Measurements from ENCODE around the gene TOX3.

TOX3 gene

DNA sequence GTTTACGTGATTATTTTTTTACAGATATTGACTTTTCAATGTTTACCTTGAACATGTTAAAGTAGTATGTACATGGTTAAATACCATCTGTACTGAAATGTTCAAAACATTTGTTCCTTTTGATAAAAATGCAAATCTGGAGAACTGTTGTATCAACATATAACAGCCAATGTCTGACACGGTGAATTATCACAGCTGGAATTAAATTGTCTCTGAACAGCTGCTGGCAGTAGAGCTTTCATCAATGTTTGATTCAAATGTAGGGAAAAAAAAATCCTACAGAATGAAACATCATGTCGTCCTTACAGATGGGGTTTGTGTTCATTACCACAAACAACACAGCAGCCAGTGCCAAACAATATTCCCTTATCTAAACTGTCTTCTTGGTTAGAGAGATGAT is 79.9 kb downstream of the TOX3 start:
- Histone ChIP-seq H3K36me3 (ENCODE audit: control insufficient read depth, insufficient read depth, low read length) (no peaks in the 10 kb centered on the region), H3K4me3 (replicated peaks; ENCODE audit: low read depth, low read length) (no peak overlapping the region), H3K27me3 (replicated peaks; ENCODE audit: control insufficient read depth, insufficient read depth, low read length) (no peaks in the 10 kb centered on the region)
- no peak for DNase-seq (ENCODE audit: extremely low read depth, insufficient read length)
- TF ChIP-seq, protein P1, sequence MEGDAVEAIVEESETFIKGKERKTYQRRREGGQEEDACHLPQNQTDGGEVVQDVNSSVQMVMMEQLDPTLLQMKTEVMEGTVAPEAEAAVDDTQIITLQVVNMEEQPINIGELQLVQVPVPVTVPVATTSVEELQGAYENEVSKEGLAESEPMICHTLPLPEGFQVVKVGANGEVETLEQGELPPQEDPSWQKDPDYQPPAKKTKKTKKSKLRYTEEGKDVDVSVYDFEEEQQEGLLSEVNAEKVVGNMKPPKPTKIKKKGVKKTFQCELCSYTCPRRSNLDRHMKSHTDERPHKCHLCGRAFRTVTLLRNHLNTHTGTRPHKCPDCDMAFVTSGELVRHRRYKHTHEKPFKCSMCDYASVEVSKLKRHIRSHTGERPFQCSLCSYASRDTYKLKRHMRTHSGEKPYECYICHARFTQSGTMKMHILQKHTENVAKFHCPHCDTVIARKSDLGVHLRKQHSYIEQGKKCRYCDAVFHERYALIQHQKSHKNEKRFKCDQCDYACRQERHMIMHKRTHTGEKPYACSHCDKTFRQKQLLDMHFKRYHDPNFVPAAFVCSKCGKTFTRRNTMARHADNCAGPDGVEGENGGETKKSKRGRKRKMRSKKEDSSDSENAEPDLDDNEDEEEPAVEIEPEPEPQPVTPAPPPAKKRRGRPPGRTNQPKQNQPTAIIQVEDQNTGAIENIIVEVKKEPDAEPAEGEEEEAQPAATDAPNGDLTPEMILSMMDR (IDR thresholded peaks at IDR 0.05; ENCODE audit: insufficient read depth, low read length, poor library complexity, severe bottlenecking) = no peak

DNA sequence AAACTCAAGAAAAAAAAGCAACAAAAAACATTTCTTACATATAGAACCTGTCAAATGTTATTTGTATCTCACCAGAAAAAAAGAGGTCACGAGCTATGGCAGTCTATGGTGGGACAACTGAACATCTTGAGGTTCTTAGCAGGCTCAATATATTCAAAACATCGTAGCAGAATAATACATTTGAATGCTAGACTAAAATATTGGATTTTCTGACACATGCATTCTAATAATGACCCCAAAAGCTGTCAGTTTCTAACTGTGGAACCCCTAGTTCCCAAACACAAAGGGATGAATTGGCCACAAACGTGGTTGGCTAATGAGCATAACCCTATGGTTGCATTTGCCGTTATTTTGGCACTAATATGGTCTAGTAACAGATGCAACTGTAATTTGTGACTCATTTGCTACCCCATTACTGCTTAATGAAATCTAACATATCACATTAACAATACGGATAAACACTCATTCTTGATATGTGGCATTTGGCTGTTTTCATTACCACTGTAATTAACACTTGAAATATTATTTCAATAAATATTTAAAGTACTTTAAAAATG is 81.2 kb downstream of the TOX3 start:
- DNase-seq (ENCODE audit: extremely low read depth, insufficient read length) = no peak
- no peaks in the 10 kb centered on the region for H3K27me3 ChIP-seq (replicated peaks; ENCODE audit: control insufficient read depth, insufficient read depth, low read length)
- H3K4me3 ChIP-seq (replicated peaks; ENCODE audit: low read depth, low read length) = no peak overlapping the region
- TF ChIP-seq, protein P1 (IDR thresholded peaks at IDR 0.05; ENCODE audit: insufficient read depth, low read length, poor library complexity, severe bottlenecking) = no peak
- H3K36me3 ChIP-seq (ENCODE audit: control insufficient read depth, insufficient read depth, low read length) = no peaks in the 10 kb centered on the region

DNA sequence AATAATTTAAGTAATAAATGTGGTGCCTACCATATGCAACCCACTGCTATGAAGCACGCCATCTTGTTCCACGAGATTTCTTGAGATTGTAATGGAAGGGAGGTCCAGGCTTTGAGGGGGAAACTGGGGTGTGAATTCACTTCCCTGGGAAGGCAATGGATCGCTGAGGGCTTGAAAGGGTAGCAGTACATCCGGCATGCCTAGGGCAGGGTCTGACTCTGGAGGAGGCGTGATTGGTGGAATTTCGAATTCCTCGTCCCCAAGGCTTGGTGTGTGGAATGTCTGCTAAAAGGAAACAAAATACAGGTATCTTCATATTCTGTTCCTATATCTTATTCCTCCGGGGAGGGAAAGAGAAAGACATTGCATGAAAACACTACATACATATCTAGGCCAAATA is 83.0 kb downstream of the TOX3 start:
- Histone ChIP-seq H3K27me3 (replicated peaks; ENCODE audit: control insufficient read depth, insufficient read depth, low read length) (no peaks in the 10 kb centered on the region), H3K36me3 (ENCODE audit: control insufficient read depth, insufficient read depth, low read length) (no peaks in the 10 kb centered on the region), H3K4me3 (replicated peaks; ENCODE audit: low read depth, low read length) (no peak overlapping the region)
- DNase-seq (ENCODE audit: extremely low read depth, insufficient read length) = no peak
- TF ChIP-seq, protein P1 (IDR thresholded peaks at IDR 0.05; ENCODE audit: insufficient read depth, low read length, poor library complexity, severe bottlenecking) = no peak

DNA sequence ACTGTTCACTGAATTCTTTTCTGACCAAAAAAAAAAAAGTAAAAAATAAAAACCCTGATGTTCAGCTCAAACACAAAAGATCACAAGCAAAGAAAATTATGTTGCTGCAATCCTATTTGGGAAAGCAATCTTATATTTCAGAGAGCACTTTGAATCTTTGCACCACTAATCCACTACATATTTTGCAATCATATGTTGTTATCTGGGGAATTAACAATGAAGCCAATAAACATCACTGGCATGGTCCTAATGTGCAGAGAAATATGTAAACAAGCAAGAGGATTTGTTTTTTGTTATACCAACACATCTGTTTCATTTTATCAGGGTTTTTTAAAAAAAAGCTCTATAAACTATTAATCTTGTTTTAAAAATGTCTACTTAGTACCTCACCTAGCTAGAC is 84.1 kb downstream of the TOX3 start:
- Histone ChIP-seq H3K4me3 (replicated peaks; ENCODE audit: low read depth, low read length) (no peak overlapping the region), H3K27me3 (replicated peaks; ENCODE audit: control insufficient read depth, insufficient read depth, low read length) (no peaks in the 10 kb centered on the region), H3K36me3 (ENCODE audit: control insufficient read depth, insufficient read depth, low read length) (no peaks in the 10 kb centered on the region)
- TF ChIP-seq, protein P1 (IDR thresholded peaks at IDR 0.05; ENCODE audit: insufficient read depth, low read length, poor library complexity, severe bottlenecking) = no peak
- no peak for DNase-seq (ENCODE audit: extremely low read depth, insufficient read length)

DNA sequence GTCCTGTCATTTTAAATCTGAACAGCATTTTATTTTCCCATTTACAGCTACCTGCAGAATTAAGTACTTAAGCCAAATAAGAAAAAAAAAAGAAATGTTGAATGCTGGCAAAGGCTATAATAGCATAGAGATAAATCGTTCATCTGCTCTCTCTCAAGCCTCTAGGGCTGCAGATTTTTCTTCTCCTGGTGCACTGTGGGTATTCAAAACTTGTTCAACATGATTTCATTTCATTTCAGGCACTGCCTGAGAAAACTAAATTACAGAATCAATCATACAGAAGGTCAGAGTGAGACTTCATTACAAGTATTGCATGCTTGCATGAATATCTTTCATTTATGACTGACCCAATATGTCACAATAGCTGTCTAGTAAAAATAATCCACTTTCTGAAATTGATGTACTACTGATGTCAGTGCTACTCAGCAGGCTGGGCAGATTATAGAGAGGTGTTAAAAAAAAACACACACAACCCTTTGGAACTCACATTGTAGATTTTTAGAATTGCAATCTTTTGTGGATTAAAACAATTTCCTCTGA is 86.2 kb downstream of the TOX3 start:
- Histone ChIP-seq H3K4me3 (replicated peaks; ENCODE audit: low read depth, low read length) (no peak overlapping the region), H3K27me3 (replicated peaks; ENCODE audit: control insufficient read depth, insufficient read depth, low read length) (no peaks in the 10 kb centered on the region), H3K36me3 (ENCODE audit: control insufficient read depth, insufficient read depth, low read length) (no peaks in the 10 kb centered on the region)
- TF ChIP-seq, protein P1 (IDR thresholded peaks at IDR 0.05; ENCODE audit: insufficient read depth, low read length, poor library complexity, severe bottlenecking) = no peak
- DNase-seq (ENCODE audit: extremely low read depth, insufficient read length) = no peak

DNA sequence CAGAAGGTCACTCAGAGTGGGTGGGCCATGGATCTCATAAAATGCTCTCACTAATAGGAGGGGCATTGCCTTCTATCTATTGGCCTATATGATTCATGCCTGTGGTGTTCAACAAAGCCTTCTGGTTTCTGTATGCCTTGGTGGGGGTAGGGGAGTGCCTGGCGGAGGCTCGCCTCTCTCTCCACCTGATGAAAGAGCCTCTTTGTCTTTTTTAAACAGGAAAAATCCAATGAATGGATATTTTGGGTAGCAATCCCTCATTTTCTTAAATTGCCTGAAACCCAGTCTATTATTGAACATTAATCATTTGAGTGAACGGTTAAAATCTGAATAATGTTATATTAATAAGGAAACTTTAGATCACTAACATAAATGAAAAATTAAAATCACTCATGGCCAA is 90.6 kb downstream of the TOX3 start:
- Histone ChIP-seq H3K4me3 (replicated peaks; ENCODE audit: low read depth, low read length) (no peak overlapping the region), H3K27me3 (replicated peaks; ENCODE audit: control insufficient read depth, insufficient read depth, low read length) (no peaks in the 10 kb centered on the region), H3K36me3 (ENCODE audit: control insufficient read depth, insufficient read depth, low read length) (no peaks in the 10 kb centered on the region)
- TF ChIP-seq, protein P1 (IDR thresholded peaks at IDR 0.05; ENCODE audit: insufficient read depth, low read length, poor library complexity, severe bottlenecking) = no peak
- no peak for DNase-seq (ENCODE audit: extremely low read depth, insufficient read length)

All from GM06990 (cell line).